ENCODE results near the gene AADACL3.

The AADACL3 gene

GRCh38 chr1:12770620-12771019 is 54.7 kb downstream of the AADACL3 start:
- DNase-seq, result no peak

- DNase-seq, result no peak
These were observed 55.3 kb downstream of the AADACL3 start for GRCh38 chr1:12771186-12771585.

- no peak for DNase-seq
These were observed 56.6 kb downstream of the AADACL3 start for GRCh38 chr1:12772520-12772919.

GRCh38 chr1:12773438-12773837 is 57.5 kb downstream of the AADACL3 start, which contains the start of gene PRAMEF12:
TSS of gene PRAMEF12 (plus strand) at chr1:12773738. CDS start at chr1:12774868, 1,130 bp downstream.
- no peak for DNase-seq

GRCh38 chr1:12774801-12775345 is 59.0 kb downstream of the AADACL3 start:
- no peak for DNase-seq

GRCh38 chr1:12775443-12775842 is 59.5 kb downstream of the AADACL3 start:
- no peak for DNase-seq

GRCh38 chr1:12776801-12777557 is 61.1 kb downstream of the AADACL3 start:
- no peak for DNase-seq
